ENCODE measurements around the gene ADARB1. TPM values are rescaled to one million over a fixed set of nuclear protein-coding genes. Genes with fewer than 3 reads are reported as not detected.

ADARB1 gene
- total RNA-seq, 1 experiment from 2014 or later: 15.8 TPM

DNA sequence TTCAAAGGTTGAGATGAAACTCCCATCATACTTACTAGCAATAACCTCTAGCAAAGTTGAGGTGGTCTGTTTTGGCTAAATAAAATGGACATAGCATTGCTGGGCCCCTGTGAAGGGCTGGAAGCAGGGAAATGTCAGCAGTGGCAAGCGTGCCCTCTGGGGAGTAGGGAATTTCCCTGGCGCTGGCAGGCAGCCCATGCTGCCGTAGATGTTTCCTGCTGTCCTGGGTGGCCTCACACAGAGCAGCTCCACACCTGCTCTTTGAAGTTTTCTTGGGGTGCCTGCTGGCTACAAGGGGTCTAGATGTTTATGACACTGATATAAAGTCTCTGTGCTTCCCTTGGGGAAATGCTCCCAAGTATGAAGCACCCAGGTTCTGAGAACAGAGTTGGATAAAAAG lies 30.2 kb downstream of the ADARB1 start:
- Histone ChIP-seq H3K23me2 (ENCODE audit: insufficient read length, low read depth, low read length, poor library complexity, severe bottlenecking) (no peaks in the 10 kb centered on the region), H4K8ac (replicated peaks; ENCODE audit: insufficient read length, low read depth, low read length) (no peak overlapping the region), H3K9me3 (ENCODE audit: control insufficient read depth, low read depth, low read length) (no peaks in the 10 kb centered on the region), H2BK5ac (ENCODE audit: insufficient read length, low read length) (no peak overlapping the region), H3K14ac (ENCODE audit: insufficient read depth, low read length) (no peak overlapping the region), H3K23ac (ENCODE audit: insufficient read length, low read depth, low read length) (no peak overlapping the region), H2BK20ac (ENCODE audit: low read depth, low read length, poor library complexity, severe bottlenecking) (no peak overlapping the region), H3K4me2 (ENCODE audit: insufficient read depth, insufficient read length, low read length) (no peak overlapping the region), H3K4me1 (ENCODE audit: insufficient read depth, low read length) (no peaks in the 10 kb centered on the region), H3K56ac (ENCODE audit: insufficient read length, low read depth, low read length) (no peak overlapping the region), H2AK5ac (ENCODE audit: insufficient read length, low read length) (no peak overlapping the region), H3K79me2 (ENCODE audit: insufficient read depth, low read length) (no peaks in the 10 kb centered on the region), H2AFZ (ENCODE audit: low read length) (no peak overlapping the region), H4K5ac (ENCODE audit: insufficient read length, low read depth, low read length) (no peak overlapping the region), H3K9ac (ENCODE audit: extremely low read depth, insufficient read length, low read length) (no peak overlapping the region), H2BK12ac (ENCODE audit: insufficient read length, low read depth, low read length) (no peak overlapping the region), H3K4ac (ENCODE audit: low read depth, low read length) (no peak overlapping the region), H2BK15ac (ENCODE audit: low read depth, low read length) (no peak overlapping the region), H3K79me1 (ENCODE audit: insufficient read depth, low read depth, low read length, poor library complexity, severe bottlenecking) (no peaks in the 10 kb centered on the region), H2BK120ac (ENCODE audit: low read depth, low read length, poor library complexity, severe bottlenecking) (no peak overlapping the region), H3K18ac (ENCODE audit: insufficient read length, low read depth, low read length) (no peak overlapping the region), H3T11ph (ENCODE audit: low read length) (no peak overlapping the region), H3K27ac (ENCODE audit: insufficient read length, low read depth, low read length) (no peak overlapping the region), H3K27me3 (ENCODE audit: insufficient read depth, low read length) (no peaks in the 10 kb centered on the region), H4K91ac (ENCODE audit: insufficient read length, low read depth, low read length) (no peak overlapping the region), H4K20me1 (ENCODE audit: control insufficient read depth, insufficient read depth, insufficient read length) (no peaks in the 10 kb centered on the region)
- no peak overlapping the region for H3K4me3 Mint-ChIP-seq
- H3K36me3 Mint-ChIP-seq (ENCODE audit: insufficient read depth in 1 of 3, low read depth in 3 of 3): no peaks in the 10 kb centered on the region
- no peaks in the 10 kb centered on the region for H3K27me3 Mint-ChIP-seq (ENCODE audit: low read depth)
- WGBS (ENCODE audit: extremely low coverage, insufficient read length, low lambda C conversion rate): no CpG with 5 or more reads among the region's 3 CpGs
- TF ChIP-seq, protein P1, sequence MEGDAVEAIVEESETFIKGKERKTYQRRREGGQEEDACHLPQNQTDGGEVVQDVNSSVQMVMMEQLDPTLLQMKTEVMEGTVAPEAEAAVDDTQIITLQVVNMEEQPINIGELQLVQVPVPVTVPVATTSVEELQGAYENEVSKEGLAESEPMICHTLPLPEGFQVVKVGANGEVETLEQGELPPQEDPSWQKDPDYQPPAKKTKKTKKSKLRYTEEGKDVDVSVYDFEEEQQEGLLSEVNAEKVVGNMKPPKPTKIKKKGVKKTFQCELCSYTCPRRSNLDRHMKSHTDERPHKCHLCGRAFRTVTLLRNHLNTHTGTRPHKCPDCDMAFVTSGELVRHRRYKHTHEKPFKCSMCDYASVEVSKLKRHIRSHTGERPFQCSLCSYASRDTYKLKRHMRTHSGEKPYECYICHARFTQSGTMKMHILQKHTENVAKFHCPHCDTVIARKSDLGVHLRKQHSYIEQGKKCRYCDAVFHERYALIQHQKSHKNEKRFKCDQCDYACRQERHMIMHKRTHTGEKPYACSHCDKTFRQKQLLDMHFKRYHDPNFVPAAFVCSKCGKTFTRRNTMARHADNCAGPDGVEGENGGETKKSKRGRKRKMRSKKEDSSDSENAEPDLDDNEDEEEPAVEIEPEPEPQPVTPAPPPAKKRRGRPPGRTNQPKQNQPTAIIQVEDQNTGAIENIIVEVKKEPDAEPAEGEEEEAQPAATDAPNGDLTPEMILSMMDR (conservative IDR thresholded peaks at IDR 0.05): no peak
- H3K27ac Mint-ChIP-seq: no peak overlapping the region
- no peak for DNase-seq
- H3K4me1 Mint-ChIP-seq: peaks cover 12 to 13% of the 10 kb centered on the region in 2 experiments
- no peaks in the 10 kb centered on the region for H3K9me3 Mint-ChIP-seq
